Measurements from ENCODE around the gene OPHN1.
"Not testable (repeated sequence)": the region's sequence is repeated elsewhere in the genome, so short reads cannot be mapped to it uniquely, and the experiment has no call there.

OPHN1 gene

DNA sequence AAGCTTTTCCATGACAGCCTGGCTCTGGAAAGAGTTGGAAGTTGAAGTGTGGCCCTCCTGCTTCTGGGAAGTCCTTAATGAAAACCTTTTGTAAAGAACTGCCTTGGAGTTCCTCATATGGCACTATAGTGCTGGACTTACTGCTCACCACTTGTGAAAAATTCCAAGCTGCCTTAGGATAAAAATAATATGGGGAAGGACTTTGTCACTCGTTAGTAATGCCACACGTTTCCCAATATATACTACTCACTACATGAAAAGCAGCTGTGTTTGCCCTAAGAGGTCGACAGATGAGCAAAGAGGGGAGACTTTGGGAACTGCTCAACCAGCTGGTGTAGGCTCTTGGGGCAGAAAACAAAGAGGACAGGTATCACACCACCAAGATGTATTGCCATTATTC is 11.7 kb downstream of the OPHN1 start:
- DNase-seq (ENCODE audit: low spot score) = no peak

DNA sequence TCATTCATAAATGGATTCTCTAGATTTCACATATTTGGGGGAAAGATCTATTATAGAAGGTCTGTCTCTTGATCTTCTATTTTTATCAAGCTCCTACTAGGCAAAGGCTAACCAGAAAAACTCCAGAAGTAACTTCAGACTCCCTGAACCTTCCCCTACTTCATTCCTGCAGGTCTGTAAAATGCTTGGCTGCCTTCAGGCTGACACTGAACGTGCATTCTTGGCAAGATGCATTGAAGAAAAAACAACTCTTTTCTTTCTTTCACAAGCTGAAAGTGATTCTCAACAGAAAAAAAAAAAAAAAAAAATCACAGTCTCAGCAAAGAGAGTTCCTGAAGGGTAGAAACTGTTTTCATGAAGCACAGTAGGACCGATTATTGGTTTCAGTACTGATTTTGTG is 12.7 kb downstream of the OPHN1 start:
- DNase-seq (ENCODE audit: low spot score) = no peak

DNA sequence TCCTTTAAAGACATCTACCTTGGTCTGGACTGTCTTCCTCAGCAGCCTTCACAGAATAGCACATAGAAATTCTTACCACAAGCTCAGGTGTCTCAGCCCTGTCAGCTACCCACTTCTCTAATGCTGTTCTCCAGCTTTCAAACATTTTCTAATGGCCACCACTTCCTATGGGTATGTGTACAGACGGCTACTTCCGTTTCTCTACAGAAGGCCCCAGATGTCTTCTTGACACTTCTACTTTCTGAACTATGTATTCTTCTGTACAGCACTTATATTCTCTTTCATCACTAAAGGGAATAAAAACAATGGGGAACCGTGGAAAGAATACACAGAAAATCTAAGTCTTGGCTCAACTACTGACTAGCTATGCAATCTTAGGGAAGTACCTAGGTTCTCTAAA is 13.3 kb downstream of the OPHN1 start:
- no peak for DNase-seq (ENCODE audit: low spot score)

DNA sequence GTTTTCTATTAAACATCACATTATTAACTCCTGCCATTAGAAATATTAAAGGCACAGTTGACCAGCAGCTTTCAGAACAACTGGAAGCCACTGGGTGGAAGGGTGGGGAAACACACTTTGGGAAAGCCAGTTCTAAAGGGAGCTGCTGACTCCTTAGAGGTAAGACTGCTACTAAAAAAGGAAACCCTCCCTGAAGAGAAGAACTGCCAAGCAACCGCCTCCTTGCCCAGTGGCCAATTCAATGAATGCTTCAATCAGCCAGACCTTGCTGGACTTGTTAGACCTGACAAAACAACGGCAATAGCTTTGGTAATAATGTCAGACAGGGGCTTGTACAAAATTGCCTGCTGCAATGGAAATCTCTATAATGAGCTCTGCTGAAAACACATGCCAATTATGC is 15.6 kb downstream of the OPHN1 start:
- DNase-seq (ENCODE audit: low spot score) = no peak

DNA sequence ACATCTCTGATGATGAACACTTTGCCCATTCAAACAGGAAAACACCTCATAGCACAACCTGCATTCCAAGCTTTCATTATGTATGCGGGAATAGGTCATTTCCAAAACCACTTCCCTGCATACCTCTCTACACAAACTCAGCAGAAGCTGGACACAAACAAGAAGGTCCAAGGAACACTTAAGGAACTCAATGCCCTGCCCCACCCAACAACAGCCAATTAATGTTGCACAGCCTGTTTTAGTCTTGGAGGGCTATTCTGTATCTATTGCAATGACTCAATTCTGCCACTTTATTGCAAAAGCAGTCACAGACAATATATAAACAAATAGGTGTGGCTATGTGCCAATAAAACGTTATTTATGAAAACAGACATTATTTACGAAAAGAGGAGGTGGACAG is 16.7 kb downstream of the OPHN1 start:
- DNase-seq (ENCODE audit: low spot score) = no peak

DNA sequence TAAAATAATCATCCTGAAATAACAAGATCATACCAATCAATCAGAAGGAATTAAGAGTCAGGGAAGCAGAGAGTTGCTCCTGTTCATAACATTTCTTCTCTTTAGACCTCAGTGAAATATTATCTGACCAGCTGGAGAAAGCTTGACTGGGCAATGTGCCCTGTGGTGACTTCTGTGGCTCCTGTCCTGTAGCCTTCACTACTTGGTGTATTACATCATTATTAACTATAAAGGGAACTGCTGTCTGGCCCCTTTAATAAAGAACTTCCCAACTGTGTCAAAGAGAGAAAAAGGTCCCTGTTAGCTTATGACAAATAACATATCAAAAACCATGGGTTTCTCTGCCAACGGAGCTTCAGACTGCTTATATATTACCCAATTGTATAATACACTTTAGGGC is 18.0 kb downstream of the OPHN1 start:
- no peak for DNase-seq (ENCODE audit: low spot score)

DNA sequence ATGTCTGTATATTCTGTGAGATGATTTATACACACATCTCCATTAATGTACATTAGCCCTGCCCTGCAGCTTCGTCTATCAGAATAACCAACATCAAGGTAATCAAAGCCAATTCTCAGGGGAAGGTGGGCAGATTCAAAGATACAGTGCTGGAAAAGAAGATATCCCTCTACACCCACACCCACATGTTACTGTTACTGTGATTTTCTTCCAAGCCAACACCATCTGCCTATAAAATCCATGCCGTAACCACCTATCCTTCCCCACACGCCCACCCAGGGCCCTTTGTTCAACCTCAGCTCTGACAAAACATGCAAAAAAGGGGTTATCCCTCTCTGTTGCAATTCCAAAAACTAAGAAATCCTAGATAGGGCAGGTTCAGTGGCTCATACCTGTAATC is 20.0 kb downstream of the OPHN1 start:
- DNase-seq (ENCODE audit: low spot score) = no peak

DNA sequence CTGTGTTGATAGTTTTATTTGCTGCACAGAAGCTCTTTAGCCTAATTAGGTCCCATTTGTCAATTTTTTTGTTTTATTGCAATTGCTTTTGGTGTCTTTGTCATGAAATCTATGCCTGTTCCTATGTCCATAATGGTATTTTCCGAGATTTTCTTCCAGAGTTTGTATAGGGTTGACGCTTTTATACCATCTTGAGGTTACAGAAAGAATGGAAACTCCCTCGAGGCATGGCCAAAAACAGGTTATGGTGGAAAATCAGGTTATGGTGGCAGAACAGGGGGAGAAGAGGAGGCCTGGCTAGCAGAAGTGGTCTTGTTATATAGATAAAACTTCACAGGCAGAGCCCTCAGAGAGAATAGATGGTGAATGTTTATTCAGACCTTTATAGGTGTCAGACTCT is 21.6 kb downstream of the OPHN1 start:
- DNase-seq (ENCODE audit: low spot score) = no peak

DNA sequence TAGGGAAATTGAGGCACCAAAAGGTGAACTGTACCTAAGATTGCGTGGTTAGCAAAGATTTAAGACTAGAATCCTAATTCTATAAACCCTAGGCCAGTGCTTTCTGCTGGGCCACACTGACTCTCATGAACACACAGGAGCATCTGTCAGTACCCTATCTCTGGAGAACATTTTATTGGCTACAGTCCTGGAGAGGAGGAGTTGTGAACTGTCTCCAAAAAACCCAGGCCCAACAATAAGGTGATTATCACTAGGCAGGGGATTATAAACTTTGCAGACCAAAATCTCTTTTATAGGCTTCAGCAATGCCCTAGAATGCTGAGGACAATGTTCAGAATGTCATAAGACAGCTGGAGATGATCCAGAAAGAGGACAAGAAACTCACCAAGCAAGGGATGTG is 24.1 kb downstream of the OPHN1 start:
- DNase-seq (ENCODE audit: low spot score) = no peak

DNA sequence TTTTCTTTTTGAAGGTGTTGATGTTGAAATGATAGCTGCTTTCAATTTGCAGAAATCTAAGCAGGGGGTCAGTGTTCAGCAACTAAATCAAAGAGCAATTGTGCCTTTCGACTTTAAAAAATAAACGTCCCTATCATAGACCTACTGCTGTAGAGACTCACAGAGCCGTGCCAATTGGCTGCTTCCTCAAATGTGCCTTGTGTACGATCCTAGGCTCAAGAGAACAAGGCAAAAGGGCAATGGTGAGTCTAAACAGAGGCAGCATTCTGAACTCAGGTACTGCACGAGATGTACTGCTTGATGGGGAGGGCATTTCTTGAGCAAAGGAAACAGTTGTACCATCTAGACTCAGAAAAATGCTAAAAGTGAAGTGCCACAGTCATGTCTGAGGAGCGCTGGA is 29.8 kb downstream of the OPHN1 start:
- no peak for DNase-seq (ENCODE audit: low spot score)

DNA sequence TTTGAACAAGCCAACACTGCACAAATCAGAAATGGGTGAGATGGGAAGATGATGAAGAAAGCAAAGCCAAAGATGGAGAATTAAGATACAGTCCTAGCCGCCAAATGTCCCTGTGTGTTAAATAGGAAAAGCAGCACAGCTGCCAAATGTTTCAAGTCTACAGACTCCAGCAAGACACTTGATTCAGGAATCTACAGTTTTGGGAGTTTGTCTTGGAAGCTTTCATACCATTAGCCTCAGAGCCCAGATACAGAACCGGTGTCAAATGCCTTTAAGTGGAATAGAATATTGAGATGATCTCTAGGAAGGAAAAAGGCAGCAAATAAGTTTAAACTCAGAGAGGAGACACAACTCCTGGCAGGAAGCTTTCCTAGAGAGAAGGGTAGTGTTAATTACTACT is 30.3 kb downstream of the OPHN1 start:
- DNase-seq (ENCODE audit: low spot score) = no peak

DNA sequence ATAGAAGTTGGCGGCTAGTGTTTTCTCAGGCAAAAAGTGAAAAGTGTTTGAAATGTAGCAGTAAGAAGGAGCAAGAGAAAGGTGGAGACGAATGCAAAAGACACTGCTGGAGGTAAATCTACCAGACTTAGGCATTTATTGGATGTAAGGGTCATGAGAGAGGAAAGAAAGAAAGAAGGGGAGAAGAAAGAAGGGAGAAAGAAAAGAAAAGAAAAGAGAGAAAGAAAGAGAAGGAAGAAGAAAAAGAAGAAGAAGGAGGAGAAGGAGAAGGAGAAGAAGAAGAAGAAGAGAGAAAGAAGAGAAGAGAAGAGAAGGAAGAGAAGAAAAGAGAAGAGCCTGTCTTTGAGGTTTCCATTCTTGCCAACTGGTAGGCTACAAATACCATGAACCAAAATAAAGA is 31.2 kb downstream of the OPHN1 start:
- DNase-seq (ENCODE audit: low spot score) = no peak

DNA sequence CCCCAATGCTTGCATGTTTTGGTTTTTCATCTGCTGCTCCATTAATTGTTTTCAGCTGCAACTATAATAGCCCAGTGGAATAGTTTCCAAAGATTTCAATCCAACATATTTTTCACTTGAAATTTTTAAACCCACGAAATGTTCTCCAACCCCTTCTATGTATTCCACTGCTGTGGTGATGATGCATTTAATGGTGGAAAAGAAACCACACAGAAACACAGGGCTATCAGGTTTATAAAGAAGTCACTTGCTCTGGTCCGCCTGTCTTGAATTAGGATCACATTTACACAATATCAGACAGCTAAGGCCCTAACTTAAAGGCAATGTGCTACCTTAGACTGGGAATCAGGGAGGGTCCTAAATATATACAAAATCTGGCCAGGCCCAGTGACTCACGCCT is 35.0 kb downstream of the OPHN1 start:
- DNase-seq (ENCODE audit: low spot score) = no peak

DNA sequence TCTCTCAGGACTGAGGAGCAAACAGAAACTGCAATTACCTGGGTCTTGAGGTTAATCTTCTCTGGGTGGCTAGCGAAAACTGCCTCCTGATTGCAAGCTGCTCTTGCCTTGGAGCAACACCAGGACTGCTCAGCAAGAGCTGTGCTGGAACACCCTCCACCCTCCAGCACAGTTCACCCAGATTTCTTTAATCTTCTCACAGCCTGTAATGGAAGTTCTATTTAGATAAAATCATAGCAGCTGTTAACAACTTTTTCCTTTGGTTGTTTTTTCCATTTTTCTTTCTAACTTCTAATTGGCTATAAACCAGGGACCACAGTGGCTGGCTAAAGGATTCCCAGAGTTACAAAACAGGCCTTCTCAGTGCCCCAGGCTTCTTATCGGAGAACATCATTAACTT is 36.3 kb downstream of the OPHN1 start:
- no peak for DNase-seq (ENCODE audit: low spot score)

DNA sequence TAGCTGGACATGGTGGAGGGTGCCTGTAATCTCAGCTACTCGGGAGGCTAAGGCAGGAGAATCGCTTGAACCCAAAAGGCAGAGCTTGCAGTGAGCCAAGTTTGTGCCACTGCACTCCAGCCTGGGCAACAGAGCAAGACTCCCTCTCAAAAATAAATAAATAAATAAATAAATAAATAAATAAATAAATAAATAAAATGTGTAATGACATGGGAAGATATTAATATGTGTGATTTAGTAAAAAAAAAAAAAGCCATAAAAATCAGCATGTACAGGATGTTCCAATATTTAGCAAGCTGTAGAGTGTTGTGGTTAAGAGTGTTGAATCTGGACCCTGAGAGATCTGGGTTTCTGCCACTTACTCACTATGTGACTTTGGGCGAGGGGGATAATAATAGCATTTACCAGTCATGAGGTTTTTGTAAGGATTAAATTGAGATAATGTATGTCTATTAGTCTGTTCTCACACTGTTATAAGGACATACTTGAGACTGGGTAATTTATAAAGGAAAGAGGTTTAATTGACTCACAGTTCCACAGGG is 43.8 kb downstream of the OPHN1 start:
- DNase-seq (ENCODE audit: low spot score) = not testable (repeated sequence)

DNA sequence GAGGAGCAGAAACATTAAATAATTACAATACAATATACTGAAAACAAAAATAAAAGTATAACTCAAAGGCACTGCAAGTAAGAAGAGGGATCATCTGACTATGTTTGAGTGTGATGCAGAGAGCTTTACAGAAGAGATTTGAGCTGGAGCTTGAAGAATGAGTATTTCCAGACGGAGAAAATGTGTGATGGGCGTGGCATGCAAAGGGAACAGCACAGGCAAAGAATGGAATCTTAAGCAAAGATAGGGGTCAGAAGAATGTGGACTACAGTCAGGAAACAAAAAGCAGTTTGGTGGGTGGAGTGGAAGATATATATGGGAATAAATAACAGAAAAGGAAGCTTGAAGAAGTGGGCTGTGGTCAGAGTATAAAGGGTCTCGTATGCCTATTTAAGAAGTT is 45.5 kb downstream of the OPHN1 start:
- DNase-seq (ENCODE audit: low spot score) = no peak

DNA sequence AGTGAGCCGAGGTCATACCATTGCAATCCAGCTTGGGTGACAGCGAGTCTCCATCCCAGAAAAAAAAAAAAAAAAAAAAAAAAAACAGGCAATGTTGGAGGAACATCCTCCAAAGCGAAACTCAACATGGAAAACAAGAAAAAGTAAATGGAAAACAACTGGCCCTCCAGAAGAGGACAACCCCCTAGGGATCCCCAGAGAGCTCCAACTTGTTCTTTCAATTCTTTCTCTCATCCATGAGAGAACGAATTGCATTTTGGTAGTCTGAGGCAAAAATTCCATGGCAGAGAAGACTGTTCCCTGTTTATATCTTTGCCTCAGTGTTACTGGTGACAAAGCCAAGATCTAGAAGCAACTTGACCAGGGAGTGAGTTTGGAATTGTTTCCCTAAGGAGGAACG is 49.8 kb downstream of the OPHN1 start:
- DNase-seq (ENCODE audit: low spot score) = no peak

DNA sequence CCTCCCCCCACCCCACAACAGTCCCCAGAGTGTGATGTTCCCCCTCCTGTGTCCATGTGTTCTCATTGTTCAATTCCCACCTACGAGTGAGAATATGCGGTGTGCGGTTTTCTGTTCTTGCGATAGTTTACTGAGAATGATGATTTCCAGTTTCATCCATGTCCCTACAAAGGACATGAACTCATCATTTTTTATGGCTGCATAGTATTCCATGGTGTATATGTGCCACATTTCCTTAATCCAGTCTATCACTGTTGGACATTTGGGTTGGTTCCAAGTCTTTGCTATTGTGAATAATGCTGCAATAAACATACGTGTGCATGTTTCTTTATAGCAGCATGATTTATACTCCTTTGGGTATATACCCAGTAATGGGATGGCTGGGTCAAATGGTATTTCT is 55.7 kb downstream of the OPHN1 start:
- not testable (repeated sequence) for DNase-seq (ENCODE audit: low spot score)

DNA sequence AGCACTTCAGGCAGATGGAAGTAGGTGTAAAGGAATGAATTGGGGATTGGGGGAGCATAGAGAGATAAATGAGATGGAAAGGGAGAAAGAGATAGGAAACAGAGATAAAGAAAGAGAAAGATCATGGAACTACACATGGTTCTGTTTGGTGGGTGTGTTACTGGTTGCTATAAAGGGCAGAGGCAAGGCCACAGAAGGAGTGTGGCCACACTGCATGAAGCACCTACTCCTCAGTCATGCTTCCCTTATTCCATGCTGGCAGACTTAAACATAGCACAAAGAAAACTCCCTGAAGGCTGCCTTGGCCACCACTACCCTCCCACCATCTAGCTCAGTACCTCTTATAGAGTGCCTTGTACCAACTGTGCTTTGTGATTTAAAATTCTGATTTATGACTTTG is 56.9 kb downstream of the OPHN1 start:
- DNase-seq (ENCODE audit: low spot score) = no peak

DNA sequence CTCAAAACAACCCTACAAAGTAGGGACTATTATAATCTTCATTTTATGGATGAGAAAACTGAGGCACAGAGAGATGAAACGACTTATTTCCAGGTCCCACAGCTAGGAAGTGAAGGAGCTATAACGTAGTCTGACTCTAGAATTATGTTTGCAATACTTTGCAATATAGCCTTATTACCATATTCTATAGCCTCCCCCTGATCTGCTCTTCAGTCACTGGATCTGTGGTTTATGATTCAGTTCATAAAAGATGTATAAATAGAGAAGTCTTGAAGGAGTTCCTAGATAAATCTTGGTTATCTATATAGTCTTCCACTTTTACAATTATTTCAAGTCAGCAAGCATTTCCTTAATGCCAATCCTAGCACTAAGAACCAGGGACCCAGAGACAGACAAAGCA is 57.5 kb downstream of the OPHN1 start:
- no peak for DNase-seq (ENCODE audit: low spot score)

DNA sequence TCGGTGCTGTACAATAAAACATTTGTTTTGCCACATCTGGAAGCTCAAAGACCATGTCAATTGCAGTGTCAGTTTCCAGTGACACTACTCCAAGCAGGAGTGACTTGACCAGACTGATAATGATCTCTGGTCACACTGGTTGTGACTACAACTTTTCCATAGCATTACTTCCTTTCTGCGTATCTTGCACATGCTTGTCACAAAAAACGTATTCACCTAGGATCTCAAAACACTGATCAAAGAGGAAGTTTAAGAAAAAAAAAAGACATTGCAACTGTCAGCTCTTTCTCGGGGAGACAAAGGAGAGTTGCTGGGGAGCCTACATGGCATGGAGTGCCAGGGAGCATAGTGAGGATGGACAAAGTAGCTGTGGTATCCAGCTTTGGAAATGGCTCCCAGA is 60.6 kb downstream of the OPHN1 start:
- DNase-seq (ENCODE audit: low spot score) = no peak

DNA sequence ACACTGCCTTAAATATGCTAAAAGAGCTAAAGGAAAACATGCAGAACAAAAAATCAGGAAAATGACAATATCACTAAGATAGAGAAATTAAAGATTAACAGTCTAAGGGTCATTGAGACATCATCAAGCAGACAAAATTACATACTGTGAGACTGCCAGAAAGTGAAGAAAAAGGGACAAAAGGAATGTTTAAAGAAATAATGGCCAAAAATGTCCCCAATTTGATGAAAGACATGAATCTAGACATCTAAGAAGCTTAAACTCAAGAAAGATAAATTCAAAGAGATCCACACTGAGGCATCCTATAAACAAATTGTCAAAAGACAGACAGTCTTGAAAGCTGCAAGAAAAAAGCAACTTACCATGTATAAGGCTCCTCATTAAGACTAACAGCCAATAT is 63.7 kb downstream of the OPHN1 start:
- DNase-seq (ENCODE audit: low spot score) = no peak

DNA sequence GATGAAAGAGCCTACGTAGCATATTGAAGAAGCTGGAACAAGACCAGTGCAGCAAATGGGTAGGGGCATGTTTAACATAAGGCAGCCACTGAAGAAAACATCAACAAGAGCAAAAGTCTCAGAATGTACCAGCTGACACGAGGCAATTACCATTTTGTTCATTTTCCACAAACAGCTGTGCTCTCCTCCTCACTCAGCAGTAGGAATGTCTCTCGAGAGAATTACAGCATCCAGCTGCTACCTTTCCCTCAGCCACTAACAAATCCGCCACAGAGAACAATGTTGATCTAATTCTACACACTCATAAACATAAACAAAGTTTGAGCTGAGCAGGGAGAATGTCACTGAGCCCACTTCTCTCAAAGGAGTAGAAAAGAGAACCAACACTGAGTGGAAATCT is 68.0 kb downstream of the OPHN1 start:
- no peak for DNase-seq (ENCODE audit: low spot score)

DNA sequence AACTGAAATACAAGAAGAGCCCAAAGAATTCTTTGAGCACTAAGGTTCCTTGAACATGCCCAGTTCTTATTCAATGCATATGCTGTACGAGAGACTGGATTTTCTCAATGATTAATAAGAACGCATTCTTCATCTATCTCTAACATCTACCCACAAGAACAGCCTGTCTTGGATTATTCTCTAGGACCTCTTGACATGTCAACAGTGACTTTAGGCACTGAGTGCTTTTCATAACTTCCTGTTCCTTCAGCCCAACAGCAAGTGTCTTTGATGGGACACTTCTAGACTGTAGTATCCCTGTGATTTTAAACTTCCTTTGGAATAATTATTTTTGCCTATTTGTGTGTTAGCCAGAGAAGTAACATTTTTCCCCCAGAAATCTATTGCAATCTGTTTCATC is 69.3 kb downstream of the OPHN1 start:
- no peak for DNase-seq (ENCODE audit: low spot score)

DNA sequence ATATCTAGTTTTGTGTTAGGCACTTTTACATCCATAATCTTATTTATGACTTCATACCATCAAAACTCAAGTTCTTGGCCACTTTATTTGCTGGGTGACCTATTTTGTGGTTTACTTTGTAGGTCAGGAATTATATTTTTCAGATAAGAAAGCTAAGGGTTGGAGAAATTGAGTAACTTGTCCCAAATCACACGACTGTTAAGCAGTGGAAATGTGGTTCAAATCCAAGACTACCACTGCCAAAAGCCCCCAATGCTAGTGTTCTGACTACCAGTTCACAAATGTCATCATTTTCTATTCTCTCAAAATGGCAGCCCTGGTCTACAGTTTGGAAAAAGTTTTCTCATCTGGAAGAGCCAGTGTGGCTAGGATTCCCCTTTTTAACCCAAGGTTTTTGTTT is 74.6 kb downstream of the OPHN1 start:
- no peak for DNase-seq (ENCODE audit: low spot score)
